Smooth muscle cell of the brain vasculature (primary cell): Measurements from ENCODE around the gene LRP5.
"Not testable (repeated sequence)": the region's sequence is repeated elsewhere in the genome, so short reads cannot be mapped to it uniquely, and the experiment has no call there.

Source experiments
- DNase-seq: peaks from one replicate; pipeline ENCODE4 v3.0.0-alpha.2; 2012; ENCODE audit warnings: low read depth, low spot score

LRP5 gene

DNA sequence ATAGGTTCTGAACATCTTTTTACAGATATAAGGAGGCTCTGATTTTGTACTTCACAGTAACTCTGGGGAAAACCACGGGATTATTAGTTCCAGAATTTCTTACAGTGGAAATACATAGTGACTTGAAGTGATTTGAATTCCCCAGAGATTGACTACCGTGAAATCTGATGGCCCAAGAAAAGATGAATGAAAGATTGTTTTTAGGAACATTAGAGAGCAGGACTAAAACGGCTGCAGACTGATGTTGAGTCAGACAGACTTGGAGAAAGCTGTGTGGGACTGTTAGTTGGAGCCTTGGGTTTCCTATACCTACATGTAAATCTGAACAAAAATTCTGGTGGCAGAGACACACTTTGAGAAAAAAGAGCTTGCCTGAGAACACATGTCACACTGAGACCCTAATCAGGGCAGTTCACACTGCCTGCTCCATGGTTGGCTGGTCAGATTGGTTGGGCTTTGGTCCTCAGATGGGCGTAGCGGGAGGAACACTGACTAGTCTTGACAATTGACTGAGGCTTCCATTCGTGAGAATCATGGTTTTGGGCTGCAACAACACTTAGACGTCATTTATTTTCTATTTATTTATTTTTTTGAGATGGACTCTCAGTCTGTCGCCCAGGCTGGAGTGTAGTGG lies 154.9 kb downstream of the LRP5 start:
- DNase-seq: no peak

- no peak for DNase-seq
These were observed 155.9 kb downstream of the LRP5 start for GRCh38 chr11:68468217-68468828.

- DNase-seq: no peak
These were observed 156.7 kb downstream of the LRP5 start for GRCh38 chr11:68469122-68469521.

DNA sequence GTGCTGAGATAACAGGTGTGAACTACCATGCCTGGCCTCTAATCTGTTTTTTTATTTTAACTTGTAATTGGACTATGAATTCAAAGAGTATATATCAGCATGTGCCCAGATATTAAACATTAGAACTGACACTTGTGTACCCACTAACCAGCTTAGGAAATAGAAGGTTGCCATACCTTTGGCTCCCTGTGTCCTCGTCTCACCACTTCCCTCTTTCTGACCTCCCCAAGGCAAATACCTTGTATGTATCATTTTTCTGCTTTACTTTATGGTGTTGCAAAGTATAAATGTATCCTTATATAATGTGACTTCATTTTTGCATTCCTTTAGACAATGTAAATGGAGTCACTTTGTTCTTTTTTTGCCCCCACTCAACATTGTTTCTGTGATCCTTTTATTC lies 157.3 kb downstream of the LRP5 start:
- DNase-seq: no peak

GRCh38 chr11:68470304-68470811 lies 158.0 kb downstream of the LRP5 start:
- no peak for DNase-seq

- no peak for DNase-seq
These were observed 159.3 kb downstream of the LRP5 start for GRCh38 chr11:68471360-68472340.

GRCh38 chr11:68472778-68473177 lies 160.4 kb downstream of the LRP5 start:
- DNase-seq: no peak

- DNase-seq: no peak
These were observed 161.3 kb downstream of the LRP5 start for GRCh38 chr11:68473693-68474092.

GRCh38 chr11:68475626-68476025 lies 163.2 kb downstream of the LRP5 start:
- DNase-seq: not testable (repeated sequence)

DNA sequence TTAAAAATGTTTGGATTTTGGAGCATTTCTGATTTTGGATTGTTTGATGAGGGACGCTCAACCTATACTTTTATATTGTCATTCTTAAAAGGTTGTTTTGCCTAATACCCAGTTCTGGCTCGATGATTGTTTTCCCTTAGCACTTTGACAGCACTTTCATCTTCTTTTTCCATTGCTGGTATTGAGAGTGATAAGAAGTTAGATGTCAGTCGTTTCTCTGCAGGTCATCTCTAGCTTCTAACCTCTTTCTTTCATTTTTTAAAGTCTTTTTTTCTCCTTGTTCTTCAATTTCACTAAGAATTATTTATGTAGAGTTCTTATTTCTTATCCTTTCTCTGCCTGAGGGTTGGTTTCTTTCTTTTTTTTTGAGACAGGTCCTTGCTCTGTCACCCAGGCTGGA lies 167.0 kb downstream of the LRP5 start:
- DNase-seq: no peak

GRCh38 chr11:68480193-68480592 lies 167.8 kb downstream of the LRP5 start:
- DNase-seq: no peak

DNA sequence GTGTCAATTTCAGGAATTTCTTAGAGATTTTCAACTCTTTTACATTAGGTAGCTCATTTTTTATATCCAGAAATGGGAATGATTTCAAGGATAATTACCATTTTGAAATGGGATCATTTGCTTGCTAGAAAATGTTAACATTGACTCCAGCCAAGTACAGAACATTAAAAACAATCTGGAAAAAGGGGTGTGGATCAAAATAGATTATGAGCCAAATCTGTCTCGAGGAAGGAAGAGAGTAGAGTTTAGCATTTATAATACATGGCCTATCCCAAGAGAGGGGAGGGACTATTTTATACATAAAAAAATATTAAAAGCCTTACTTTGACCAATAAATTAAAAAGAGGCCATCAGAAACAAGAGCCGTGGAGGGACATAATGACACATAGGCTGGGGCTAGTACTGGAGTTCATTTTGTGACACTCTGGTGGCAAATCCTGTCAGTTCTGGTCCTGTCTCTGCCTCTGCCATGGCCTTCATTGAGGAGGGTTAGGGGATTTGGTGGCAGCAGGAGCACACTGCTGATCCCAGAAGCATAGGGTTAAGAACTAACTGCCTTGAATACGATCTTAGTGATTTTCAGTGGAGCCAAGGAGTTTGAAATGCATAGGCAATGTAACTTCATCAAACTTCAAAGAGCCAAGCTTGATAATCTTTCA lies 168.6 kb downstream of the LRP5 start:
- no peak for DNase-seq

DNA sequence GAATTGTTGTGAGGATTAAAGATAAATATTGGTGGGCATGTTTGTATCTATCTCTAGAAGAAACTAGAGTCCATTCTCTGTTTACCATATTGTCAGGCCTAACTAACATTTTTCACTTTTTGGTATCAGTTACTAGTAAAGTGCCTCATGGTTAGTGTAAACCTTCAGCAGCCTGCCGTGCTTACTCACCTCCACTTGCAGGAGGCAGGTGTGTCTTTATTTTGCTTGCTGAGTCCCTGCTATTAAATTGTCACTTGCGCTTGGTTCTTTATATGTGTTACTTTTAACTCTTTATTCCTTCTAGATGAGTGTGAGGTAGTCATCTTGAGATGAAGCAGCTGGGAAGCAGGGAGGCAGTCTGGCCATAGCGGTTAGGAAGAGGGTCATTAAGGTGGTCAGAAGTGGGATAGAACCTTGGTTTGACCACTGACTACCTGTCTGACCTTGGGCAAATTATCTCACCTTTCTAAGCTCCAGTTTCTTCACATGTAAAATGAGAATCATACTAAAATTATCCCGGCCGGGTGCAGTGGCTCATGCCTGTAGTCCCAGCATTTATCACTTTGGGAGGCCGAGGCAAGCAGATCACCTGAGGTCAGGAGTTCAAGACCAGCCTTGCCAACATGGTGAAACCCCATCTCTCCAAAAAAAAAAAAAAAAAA lies 169.3 kb downstream of the LRP5 start:
- no peak for DNase-seq

- no peak for DNase-seq
These were observed 176.2 kb downstream of the LRP5 start for GRCh38 chr11:68488623-68489022.

GRCh38 chr11:68495220-68495729 lies 182.9 kb downstream of the LRP5 start:
- DNase-seq: no peak

DNA sequence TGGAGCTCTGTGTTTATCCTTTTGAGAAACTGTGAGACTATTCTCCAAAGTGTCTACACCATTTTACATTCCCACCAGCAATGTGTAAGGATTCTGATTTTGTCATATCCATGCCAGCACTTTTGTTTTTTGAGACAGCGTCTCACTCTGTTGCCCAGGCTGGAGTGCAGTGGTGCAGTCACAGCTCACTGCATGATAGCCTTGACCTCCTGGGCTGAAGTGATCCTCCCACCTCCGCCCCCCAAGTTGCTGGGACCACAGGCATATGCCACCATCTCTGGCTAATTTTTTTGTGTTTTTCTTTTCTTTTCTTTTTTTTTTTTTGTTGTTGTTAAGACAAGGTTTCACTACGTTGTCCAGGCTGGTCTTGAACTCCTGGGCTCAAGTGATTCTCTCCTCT lies 183.5 kb downstream of the LRP5 start:
- no peak for DNase-seq

- no peak for DNase-seq
These were observed 185.4 kb downstream of the LRP5 start for GRCh38 chr11:68497761-68498160.

- DNase-seq: no peak
These were observed 185.9 kb downstream of the LRP5 start for GRCh38 chr11:68498321-68498720.
